Esophagus muscularis mucosa (tissue), 4 donors: ENCODE measurements around the gene CORIN.

Source experiments
- EP300 ChIP-seq: sonication (generic); formaldehyde crosslinking; IDR thresholded peaks from one replicate; pipeline ENCODE4 v1.6.1; 2017; ENCODE audit warnings: antibody characterized with exemption
- POLR2A ChIP-seq: fragments of 450-650 bp; IDR thresholded peaks from one replicate; pipeline ENCODE4 v1.6.1; 2017; ENCODE audit warnings: antibody characterized with exemption, moderate library complexity, mild to moderate bottlenecking, low read depth
- POLR2AphosphoS5 ChIP-seq, 2 donors: sonication (generic); formaldehyde crosslinking; IDR thresholded peaks; one replicate each; pipeline ENCODE4 v1.6.1; 2017; ENCODE audit warnings: antibody characterized with exemption in 2 of 2
- TF ChIP-seq, protein P1 (sequence below), 3 experiments: fragments of 200-600 bp in 2 of 3; fragments of 450-650 bp in 1 of 3; sonication (generic) in 2 of 3; IDR thresholded peaks; one replicate each; pipeline ENCODE4 v1.5.1; 2017 to 2019; ENCODE audit warnings: antibody characterized with exemption in 3 of 3, mild to moderate bottlenecking in 2 of 3, moderate library complexity in 1 of 3

DNA sequence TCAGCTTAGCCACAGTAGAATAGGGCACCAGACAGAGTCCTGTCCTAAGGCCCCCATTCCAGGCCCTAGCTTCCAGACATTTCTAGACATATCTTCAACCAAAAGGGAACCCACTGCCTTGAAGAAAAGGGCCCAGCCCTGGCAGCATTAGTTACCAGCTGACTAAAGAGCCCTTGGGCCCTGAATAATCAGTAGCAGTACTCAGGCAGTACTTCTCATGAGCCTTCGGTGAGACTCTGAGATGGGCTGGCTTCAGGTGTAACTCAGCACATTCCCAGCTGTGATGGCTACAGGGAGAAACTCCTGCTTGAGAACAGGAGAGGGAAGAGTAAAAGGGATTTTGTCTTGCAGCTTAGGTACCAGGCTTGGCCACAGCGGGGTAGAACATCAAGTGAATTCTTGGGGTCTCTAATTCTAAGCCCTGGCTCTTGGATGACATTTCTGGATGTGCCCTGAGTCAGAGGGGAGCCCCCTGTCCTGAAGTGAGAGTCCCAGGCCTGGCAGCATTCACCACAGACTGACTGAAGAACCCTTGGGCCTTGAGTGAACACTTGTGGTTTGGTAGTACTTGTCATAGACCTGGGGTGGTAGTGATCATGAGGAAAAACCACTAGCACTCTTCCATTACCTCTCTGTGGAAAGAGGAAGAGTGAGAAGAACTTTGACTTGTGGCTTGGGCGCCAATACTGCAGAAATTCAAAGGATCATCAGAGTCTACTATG is 182.7 kb downstream of the CORIN start:
- TF ChIP-seq, protein P1, sequence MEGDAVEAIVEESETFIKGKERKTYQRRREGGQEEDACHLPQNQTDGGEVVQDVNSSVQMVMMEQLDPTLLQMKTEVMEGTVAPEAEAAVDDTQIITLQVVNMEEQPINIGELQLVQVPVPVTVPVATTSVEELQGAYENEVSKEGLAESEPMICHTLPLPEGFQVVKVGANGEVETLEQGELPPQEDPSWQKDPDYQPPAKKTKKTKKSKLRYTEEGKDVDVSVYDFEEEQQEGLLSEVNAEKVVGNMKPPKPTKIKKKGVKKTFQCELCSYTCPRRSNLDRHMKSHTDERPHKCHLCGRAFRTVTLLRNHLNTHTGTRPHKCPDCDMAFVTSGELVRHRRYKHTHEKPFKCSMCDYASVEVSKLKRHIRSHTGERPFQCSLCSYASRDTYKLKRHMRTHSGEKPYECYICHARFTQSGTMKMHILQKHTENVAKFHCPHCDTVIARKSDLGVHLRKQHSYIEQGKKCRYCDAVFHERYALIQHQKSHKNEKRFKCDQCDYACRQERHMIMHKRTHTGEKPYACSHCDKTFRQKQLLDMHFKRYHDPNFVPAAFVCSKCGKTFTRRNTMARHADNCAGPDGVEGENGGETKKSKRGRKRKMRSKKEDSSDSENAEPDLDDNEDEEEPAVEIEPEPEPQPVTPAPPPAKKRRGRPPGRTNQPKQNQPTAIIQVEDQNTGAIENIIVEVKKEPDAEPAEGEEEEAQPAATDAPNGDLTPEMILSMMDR (IDR thresholded peaks at IDR 0.05): no peak
- TF ChIP-seq POLR2A (no peak), EP300 (no peak), POLR2AphosphoS5 (IDR thresholded peaks at IDR 0.05) (no peak)
